Measurements from ENCODE around the gene SEC61G. TPM values are rescaled to one million over a fixed set of nuclear protein-coding genes. Genes with fewer than 3 reads are reported as not detected.

The SEC61G gene
- total and polyA plus RNA-seq, 2 donors from 2014 or later: 95.3 to 277 TPM

DNA sequence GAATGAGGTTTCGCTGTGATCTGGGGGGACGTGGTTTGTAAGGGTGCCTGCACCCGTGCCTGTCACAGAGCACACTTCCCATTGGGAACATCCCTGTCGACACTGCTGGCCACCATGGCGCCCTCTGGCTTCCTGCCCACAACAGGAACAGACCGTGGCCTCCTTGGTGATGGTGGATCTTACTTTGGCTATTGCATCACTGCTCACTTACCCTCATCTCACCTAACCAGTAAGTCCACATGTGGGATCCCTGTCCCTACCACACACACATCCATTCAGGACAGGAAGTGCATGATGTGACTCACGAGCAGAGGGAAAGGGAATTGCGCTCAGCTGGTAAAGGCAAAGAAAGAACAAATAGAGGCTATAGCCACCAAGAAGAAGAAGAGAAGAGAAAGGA lies 26.2 kb upstream of the SEC61G start:
- no peak overlapping the region for H3K9ac ChIP-seq (ENCODE audit: low read length in 3 of 3)
- no peaks in the 10 kb centered on the region for H3K36me3 ChIP-seq (ENCODE audit: control insufficient read depth in 2 of 3, insufficient read depth in 3 of 3, low read length in 3 of 3)
- peaks cover 0 to 2% (median 2%) of the 10 kb centered on the region in 3 donors for H3K4me1 ChIP-seq (ENCODE audit: control insufficient read depth in 2 of 3, insufficient read depth in 2 of 3, low read depth in 1 of 3, low read length in 3 of 3)
- no peak overlapping the region for H3K4me3 ChIP-seq (ENCODE audit: low read length in 3 of 3)
- TF ChIP-seq, protein P1, sequence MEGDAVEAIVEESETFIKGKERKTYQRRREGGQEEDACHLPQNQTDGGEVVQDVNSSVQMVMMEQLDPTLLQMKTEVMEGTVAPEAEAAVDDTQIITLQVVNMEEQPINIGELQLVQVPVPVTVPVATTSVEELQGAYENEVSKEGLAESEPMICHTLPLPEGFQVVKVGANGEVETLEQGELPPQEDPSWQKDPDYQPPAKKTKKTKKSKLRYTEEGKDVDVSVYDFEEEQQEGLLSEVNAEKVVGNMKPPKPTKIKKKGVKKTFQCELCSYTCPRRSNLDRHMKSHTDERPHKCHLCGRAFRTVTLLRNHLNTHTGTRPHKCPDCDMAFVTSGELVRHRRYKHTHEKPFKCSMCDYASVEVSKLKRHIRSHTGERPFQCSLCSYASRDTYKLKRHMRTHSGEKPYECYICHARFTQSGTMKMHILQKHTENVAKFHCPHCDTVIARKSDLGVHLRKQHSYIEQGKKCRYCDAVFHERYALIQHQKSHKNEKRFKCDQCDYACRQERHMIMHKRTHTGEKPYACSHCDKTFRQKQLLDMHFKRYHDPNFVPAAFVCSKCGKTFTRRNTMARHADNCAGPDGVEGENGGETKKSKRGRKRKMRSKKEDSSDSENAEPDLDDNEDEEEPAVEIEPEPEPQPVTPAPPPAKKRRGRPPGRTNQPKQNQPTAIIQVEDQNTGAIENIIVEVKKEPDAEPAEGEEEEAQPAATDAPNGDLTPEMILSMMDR (IDR thresholded peaks at IDR 0.05; ENCODE audit: borderline replicate concordance, extremely low read depth, insufficient read depth): no peak
- H3K9me3 ChIP-seq (ENCODE audit: control insufficient read depth in 2 of 3, insufficient read depth in 1 of 3, low read length in 3 of 3): no peaks in the 10 kb centered on the region
- no peaks in the 10 kb centered on the region for H3K27me3 ChIP-seq (ENCODE audit: control insufficient read depth, insufficient read depth, low read length)
- DNase-seq (no peak), FAIRE-seq (no peak)
- intact Hi-C loops (cut with DNase I): no loop called here
- no peak overlapping the region for H3K27ac ChIP-seq (ENCODE audit: low read depth in 2 of 2, low read length in 2 of 2)

- no peak overlapping the region for H3K4me3 ChIP-seq (ENCODE audit: low read length in 3 of 3)
- no peak overlapping the region for H3K9ac ChIP-seq (ENCODE audit: low read length in 3 of 3)
- no peak overlapping the region for H3K27ac ChIP-seq (ENCODE audit: low read depth in 2 of 2, low read length in 2 of 2)
- H3K27me3 ChIP-seq (ENCODE audit: control insufficient read depth, insufficient read depth, low read length): no peaks in the 10 kb centered on the region
- TF ChIP-seq, protein P1 (IDR thresholded peaks at IDR 0.05; ENCODE audit: borderline replicate concordance, extremely low read depth, insufficient read depth): no peak
- intact Hi-C loops (cut with DNase I): no loop called here
- no peaks in the 10 kb centered on the region for H3K9me3 ChIP-seq (ENCODE audit: control insufficient read depth in 2 of 3, insufficient read depth in 1 of 3, low read length in 3 of 3)
- DNase-seq: no peak
- H3K4me1 ChIP-seq (ENCODE audit: control insufficient read depth in 2 of 3, insufficient read depth in 2 of 3, low read depth in 1 of 3, low read length in 3 of 3): peaks cover 0 to 2% (median 2%) of the 10 kb centered on the region in 3 donors
- no peaks in the 10 kb centered on the region for H3K36me3 ChIP-seq (ENCODE audit: control insufficient read depth in 2 of 3, insufficient read depth in 3 of 3, low read length in 3 of 3)
- FAIRE-seq: no peak
Measured at GRCh38 chr7:54783952-54784351, 24.9 kb upstream of the SEC61G start.

- FAIRE-seq (no peak), DNase-seq (no peak)
- Histone ChIP-seq H3K4me3 (ENCODE audit: low read length in 3 of 3) (no peak overlapping the region), H3K27ac (ENCODE audit: low read depth in 2 of 2, low read length in 2 of 2) (no peak overlapping the region), H3K9me3 (ENCODE audit: control insufficient read depth in 2 of 3, insufficient read depth in 1 of 3, low read length in 3 of 3) (no peaks in the 10 kb centered on the region), H3K27me3 (ENCODE audit: control insufficient read depth, insufficient read depth, low read length) (no peaks in the 10 kb centered on the region), H3K4me1 (ENCODE audit: control insufficient read depth in 2 of 3, insufficient read depth in 2 of 3, low read depth in 1 of 3, low read length in 3 of 3) (no peaks in the 10 kb centered on the region), H3K36me3 (ENCODE audit: control insufficient read depth in 2 of 3, insufficient read depth in 3 of 3, low read length in 3 of 3) (no peaks in the 10 kb centered on the region), H3K9ac (ENCODE audit: low read length in 3 of 3) (no peak overlapping the region)
- TF ChIP-seq, protein P1 (IDR thresholded peaks at IDR 0.05; ENCODE audit: borderline replicate concordance, extremely low read depth, insufficient read depth): no peak
- intact Hi-C loops (cut with DNase I): no loop called here
Measured at GRCh38 chr7:54782829-54783228, 23.8 kb upstream of the SEC61G start.

DNA sequence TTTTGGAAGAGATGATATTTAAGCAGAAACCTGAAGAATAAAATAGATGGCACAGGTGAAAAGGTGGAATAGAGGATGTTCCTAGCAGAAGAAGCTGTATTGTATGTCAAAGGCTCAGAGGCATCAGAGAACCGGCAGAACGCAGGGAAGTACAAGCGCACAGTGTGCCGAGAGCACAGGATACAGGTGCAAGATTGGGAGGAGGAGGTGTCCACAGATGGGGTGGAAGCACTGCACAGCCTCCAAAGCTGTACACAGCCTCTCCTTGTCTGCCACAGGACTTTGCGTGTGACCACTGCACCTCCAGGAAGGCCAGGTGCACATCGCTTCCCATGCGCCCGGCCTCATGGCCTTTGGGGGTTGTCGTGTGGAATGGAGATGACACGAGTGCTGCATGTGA lies 23.3 kb upstream of the SEC61G start:
- no peak overlapping the region for H3K27ac ChIP-seq (ENCODE audit: low read depth in 2 of 2, low read length in 2 of 2)

More for the DNA sequence above, 23.3 kb upstream of the SEC61G start:
- Histone ChIP-seq H3K9me3 (ENCODE audit: control insufficient read depth in 2 of 3, insufficient read depth in 1 of 3, low read length in 3 of 3) (no peaks in the 10 kb centered on the region), H3K4me3 (ENCODE audit: low read length in 3 of 3) (no peak overlapping the region), H3K9ac (ENCODE audit: low read length in 3 of 3) (no peak overlapping the region), H3K27me3 (ENCODE audit: control insufficient read depth, insufficient read depth, low read length) (no peaks in the 10 kb centered on the region), H3K4me1 (ENCODE audit: control insufficient read depth in 2 of 3, insufficient read depth in 2 of 3, low read depth in 1 of 3, low read length in 3 of 3) (no peaks in the 10 kb centered on the region), H3K36me3 (ENCODE audit: control insufficient read depth in 2 of 3, insufficient read depth in 3 of 3, low read length in 3 of 3) (no peaks in the 10 kb centered on the region)
- FAIRE-seq (no peak), DNase-seq (no peak)
- TF ChIP-seq, protein P1 (IDR thresholded peaks at IDR 0.05; ENCODE audit: borderline replicate concordance, extremely low read depth, insufficient read depth): no peak
- intact Hi-C loops (cut with DNase I): no loop called here
